Stimulated activated CD4-positive, alpha-beta T cell treated with anti-CD3 and anti-CD28 coated beads, Interleukin-4, amount 100 ng/mL, for 24 hours (primary cell): Measurements from ENCODE around the gene OR6J1.

Experiments
- DNase-seq: peaks from one replicate; pipeline ENCODE4 v3.0.0-alpha.2; 2020

OR6J1 gene

DNA sequence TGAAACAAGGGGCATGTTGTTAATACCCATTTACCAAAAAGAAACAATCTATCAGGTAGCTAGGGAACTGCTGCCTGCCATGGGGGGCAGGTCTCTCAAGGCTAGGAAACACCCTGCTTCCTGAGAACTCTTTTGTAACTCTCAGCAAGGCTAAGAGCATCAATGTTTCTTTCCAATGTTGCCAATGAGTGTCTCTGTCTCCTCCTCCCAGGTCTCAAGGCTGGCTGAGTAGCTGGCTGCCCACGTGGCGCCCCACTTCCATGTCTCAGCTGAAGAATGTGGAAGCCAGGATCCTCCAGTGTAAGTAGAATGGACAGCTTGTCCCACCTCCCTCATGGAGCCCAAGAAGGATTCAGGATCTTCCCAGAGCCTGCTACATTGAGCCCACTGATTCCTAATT is 42.7 kb downstream of the OR6J1 start:
- no peak for DNase-seq

DNA sequence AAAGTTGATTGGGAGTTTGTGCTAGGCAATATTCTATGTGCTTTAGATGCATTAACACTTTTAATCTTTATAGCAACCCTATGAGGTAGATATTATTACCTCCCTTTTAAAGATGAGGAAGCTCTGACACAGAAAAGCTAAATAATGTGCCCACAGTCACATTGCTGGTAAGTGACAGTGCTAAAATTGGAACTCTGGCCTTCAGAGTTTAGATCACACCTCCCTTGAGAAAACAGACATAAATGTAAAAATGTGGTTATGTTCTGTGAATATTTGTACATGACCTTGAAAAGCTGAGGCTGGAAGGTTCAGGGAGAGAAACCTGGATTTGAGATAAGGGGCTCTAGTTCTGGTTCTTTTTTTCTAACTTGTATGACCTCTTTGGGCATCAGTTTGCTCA is 44.1 kb downstream of the OR6J1 start:
- DNase-seq, result no peak

DNA sequence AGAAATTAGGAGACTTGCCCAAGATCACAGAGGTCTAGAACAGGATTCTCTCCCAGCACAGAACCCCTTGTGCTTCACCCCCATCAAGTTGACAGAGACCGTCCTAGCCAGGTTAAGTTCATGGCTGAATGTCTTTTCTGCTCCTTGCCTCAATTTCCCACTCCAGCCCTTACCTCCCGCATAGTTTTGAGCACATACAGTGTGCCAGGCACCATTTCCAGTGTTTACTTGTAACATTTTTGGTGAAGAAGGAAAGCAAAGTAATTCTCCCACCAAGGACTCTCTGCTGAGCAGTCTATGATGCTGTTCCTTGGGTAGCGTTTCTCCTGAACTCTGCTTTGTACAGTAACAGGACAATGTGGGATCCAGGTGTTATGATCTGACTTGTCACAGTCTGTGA is 44.8 kb downstream of the OR6J1 start:
- no peak for DNase-seq

DNA sequence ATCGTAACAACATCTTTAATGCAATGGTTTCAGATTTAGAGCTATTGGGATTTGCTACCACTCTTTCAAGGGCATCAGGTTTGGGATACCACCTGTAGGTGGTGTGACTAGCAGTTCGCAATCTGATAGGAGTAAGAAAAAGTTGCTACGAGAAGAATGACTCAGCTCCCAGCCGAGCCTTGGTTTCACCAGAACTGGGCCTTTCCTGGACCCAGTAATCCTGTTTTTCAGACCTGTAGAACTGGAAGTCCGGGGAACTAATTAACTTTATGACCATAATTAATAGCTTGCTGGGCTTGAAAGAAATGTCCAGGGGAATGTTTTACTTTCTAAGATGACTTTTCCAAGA is 45.3 kb downstream of the OR6J1 start:
- DNase-seq, result peak; percentile 57

DNA sequence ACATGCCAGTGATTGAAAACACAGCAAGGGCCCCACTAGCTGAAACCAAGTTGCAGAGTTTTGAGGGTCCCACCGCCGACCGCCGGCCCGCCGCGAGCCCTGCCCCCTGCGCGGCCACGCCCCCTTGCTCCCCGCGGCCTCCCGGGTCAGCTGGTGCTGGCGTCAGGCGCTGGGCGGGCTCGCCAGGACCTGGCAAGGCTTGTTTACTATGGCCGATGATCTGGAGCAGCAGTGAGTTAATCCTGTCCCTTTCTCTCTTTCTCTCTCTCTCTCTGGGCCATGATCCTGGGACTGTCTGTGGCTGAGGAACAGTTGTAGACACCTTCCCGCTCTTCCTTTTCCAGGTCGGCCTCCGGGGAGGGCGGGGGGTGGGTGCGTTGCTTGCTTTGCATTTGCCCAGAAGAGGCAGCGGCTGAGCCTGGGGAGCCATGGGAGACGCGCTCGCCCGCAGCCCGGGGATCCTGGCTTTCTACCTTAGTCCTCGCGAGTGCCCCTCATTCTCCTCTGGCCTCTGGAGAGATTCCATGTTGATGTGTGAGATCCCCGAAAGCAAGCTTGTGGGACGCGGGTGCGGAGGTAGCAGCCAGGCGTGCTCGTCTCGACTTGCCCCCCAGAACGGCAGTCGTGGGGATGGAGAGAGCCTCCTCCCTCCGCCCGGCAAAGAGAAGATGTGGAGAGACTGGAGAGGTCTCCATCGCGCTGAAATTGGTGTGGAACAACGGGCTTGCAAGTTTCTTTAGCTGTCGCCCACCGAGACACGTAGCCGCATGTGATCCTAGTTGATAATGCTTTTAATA is 45.9 kb downstream of the OR6J1 start, which contains the start of gene ABHD4:
Gene ABHD4, plus strand, starts transcription at position 202 of the 797 bp plus-strand sequence. Its CDS starts 7 bp downstream, at position 209.
- DNase-seq, result peak; percentile 55

DNA sequence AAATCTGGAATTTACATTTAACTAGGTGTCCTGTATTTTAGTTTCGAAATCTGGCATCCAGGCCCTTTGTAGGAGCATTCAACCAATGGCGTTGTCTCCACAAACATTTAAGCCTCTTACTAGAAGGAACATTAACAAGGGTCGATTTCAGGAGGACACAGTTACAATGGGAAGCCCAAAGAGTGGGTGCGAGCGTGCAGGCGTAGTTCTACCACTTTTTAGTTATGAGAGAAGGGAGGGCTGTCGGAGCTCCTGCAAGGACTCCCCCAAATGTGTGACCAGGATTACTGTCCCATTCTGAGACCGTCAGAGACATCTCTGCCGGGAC is 46.4 kb downstream of the OR6J1 start:
- DNase-seq, result no peak

DNA sequence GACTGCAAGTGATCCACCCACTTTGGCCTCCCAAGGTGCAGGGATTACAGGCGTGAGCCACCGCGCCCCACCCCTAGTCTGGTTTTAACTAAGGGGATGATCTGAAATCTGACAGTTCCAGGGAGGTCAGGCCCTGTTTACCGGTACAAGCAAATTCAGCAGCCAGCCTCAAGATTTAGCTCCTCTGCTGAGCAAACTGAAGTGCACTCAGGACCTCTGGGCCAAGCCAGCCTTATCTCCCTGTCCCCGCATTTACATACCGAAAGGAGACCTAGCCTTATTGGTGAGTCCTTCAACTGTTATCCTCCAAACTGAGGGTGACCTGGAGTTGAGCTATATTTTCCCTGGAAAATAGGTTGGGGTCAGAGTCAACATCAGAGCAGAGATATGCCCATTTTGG is 46.9 kb downstream of the OR6J1 start:
- DNase-seq, result no peak

DNA sequence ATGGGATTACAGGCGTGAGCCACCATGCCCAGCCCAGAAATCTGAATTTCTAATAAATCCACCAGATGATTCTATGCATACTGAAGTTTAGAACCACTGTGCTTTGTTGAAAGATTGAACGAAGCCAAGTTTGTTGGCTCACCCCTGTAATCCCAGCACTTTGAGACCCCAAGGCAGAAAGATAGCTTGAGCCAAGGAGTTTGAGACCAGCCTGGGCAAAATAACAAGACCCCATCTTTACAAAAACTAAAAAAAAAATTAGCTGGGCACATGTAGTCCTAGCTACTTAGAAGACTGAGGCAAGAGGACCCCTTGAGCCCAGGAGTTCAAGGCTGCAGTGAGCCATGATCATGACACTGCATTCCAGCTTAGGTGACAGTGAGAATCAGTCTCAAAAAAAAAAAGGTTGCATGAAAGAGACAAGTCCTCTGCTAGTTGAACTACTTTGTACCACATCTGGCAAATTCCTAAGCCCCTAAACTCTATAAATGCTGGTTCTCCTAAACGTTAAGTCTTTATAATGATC is 47.7 kb downstream of the OR6J1 start:
- DNase-seq, result no peak

DNA sequence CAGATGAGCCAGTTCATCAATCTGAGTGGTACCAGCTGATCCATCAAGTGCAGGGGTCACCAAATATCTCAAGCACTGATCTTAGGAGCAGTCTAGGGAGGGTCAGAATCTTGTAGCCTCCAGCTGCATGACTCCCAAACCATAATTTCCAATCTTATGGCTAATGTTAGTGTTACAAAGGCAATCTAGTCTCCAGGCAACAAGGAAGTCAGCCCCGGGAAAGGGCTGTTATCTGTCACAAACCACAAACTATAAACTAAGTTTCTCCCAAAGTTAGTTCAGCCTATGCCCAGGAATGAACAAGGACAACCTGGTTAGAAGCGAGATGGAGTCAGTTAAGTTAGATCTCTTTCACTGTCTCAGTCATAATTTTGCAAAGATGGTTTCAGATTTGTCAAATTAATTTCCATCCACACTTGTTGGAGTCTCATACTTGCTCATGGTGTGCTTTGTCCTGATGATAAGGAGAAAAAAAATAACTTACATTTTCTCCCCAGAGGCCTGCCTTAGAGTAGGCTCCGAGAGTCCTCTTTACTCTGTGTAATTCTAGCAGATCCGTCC is 49.9 kb downstream of the OR6J1 start:
- no peak for DNase-seq

DNA sequence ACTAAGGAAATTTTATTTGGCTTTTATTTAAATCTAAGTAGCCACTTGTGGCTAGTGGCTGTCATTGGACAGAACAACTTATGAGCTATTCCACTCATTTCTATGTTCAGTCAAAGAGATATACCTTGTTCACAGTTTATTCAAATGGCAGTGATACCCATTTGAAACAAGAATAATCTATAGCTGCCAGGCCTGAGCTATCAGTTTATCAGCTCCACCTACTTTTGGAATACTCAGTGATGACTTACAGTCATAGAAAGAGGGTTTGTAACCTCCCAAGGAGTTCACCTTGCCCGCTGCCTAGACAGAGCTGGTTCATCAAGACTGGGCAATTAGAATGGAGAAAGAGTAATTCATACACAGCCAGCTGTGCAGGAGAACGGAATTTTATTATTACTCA is 50.6 kb downstream of the OR6J1 start:
- DNase-seq, result no peak

DNA sequence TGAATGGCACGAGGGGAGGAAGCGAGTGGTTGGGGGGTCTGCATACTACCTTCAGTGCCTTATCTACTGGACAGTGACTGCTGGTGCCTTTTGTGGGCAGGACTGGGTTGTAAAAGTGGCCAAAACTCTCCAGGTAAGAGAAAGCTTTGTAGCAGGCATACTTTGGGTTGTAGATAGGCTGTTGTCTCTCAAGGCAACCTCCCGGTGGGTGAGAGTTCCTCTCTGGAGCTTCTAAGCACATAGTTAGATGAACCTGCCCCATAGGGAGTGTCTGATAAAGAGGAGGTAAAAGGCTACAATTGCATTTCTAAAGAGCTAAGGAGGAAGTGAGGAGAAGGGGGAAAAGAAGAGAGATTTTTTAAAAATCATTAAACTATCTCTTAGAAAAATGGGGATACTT is 51.0 kb downstream of the OR6J1 start:
- no peak for DNase-seq

DNA sequence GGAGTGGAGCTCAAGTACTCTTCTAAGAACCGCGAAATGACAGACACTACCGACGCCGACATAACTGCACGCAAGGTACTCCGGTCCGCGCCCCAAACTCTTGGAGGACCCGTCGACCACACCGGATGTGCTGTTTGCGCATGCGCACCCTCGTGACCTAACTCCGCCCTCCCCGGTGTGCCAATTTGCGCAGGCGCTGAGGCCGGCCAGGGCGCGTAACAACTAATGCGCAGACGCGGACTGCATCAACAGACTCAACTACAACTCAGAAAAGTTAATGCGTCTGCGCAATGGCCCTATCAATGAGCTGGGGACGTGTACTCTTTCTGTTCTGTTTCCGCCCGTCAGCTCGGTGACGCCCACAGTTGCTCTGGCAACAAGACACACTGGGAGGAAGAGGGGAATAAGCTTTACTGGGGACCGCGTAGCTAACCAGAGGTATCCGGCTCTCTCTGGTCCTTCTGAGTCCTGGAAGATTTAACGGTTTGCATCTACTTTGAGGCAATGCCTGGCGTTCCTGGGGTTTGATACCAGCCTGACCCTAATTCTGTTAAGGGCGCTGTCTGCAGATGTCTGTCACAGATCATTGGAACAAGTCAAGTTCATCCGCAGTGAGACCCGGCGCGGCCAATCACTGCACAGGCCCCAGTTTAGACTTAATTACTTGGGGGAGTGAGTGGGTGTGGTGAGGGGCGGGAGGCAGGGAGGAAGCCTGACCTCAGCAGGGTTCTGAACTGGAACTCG is 54.9 kb downstream of the OR6J1 start, which contains the start of gene DAD1:
Gene DAD1, minus strand, starts transcription at position 129 of the 744 bp plus-strand sequence. Its CDS starts 67 bp downstream, at position 62.
- DNase-seq, result peak; percentile 99

DNA sequence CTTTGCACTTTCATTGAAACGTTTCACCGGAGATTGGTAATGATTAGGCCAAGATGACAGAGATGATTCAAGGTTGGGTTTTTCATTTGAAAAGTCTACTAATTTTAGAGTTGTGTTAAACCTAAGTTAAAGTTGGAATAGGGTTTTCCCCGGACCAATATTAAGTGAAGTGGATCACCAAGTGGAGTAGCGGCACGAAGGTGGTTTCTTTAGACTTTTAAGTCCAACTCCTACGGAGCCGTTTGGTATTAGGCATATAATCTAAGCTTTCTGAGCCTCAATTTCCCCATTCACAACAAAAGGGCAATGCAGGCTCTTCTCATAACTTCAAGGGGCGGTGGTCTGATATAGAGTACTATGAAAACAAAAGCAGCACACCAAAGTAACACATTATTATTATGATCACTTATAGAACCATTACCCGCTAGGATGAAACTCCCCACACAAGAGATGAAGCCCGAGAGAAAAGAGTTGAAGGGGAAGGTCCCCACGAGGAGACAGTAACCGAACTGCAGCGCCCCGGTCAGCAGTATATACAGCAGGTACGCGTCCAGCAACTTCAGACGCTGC is 55.5 kb downstream of the OR6J1 start:
- DNase-seq, result peak; percentile 59

DNA sequence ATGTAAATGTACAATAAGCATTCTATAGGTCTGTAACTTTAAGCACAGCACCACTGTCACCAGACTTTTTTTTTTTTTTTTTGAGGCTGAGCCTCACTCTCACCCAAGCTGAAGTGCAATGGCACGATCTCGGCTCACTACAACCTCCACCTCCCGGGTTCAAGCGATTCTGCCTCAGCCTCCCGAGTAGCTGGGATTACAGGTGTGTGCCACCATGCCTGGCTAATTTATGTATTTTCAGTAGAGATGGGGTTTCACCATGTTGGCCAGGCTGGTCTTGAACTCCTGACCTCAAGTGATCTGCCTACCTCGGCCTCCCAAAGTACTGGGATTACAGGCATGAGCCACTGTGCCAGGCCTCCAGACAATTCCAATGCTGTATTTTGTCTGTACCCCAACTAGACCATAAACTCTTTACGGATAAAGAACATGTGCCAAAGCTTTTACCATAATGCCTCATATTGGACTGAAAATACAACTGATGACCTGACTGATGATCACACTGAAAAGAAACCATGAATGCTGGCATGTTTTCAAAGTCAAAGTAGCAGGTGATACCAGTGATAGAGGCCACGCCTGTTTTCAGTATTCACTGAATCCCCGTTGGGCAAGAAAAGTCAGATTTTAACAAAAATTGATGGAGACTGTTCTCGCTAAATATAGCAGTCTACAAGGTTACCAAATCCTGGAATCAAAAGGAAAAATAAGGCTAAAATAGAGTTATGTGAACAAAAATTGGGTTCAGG is 56.3 kb downstream of the OR6J1 start:
- DNase-seq, result peak; percentile 33

DNA sequence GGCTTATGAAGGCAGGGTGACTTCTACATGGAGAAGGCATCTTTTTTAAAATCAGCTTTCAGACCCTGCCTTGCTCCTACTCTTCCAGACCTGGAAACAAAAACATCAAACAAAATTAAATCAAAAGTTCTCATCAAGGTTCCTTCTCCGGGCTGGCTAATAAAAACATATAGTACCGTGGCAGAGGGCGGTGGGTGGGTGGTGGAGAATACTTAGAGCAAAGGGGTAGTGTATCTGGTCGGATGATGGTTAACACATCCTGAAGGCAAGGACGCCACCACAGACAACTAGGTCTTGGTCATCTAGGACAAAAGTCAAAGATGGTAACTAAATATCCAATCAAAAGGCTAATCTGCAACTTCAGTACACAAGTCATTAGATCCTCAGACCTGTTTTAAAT is 56.9 kb downstream of the OR6J1 start:
- DNase-seq, result no peak

DNA sequence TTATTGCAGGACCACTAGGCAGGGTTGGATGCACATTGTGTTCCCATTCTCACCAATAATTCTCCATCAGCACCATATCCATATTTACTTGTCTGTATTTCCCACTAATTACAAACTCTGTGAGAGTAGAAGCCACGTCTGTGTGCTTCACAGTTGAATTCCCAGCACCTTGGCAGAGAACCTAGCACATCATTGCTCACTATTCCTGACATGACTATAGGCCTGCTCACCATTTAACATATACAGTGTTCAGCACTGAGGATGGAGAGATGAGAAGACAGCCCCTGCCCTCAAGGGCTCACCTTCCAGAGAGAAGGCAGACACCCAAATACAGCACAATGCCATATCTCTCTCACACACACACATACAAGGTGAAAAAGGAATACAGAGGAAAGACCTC is 60.2 kb downstream of the OR6J1 start:
- DNase-seq, result peak; percentile 11
